ENCODE results near the gene ASB2. TPM values are rescaled to one million over a fixed set of nuclear protein-coding genes. Genes with fewer than 3 reads are reported as not detected.

ASB2 gene
- total RNA-seq, 1 donor from 2014 or later = 58.6 TPM

DNA sequence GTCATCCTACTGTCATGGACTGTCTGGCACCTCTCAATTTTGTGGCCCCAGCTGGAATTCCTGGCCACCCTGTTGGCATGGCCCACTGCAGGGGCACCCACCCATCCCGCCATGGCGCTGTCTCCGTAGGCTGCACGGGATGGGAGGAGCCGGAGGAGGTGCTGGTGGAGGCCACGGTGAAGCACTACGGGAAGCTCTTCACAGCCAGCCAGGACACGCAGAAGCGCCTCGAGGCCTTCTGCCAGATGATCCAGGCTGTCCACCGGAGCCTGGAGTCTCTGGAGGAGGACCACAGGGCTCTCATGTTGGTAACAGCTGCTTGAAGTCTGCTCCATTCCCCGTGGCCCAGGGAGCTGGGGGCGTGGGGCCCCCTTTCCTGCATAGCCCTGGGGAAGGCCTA lies 24.6 kb upstream of the ASB2 start:
- Histone ChIP-seq H3K36me3 (no peaks in the 10 kb centered on the region), H3K4me3 (no peak overlapping the region), H3K9me3 (no peaks in the 10 kb centered on the region), H3K27me3 (no peaks in the 10 kb centered on the region), H3K27ac (no peak overlapping the region), H3K4me1 (peaks cover under 1 to 17% of the 10 kb centered on the region in 2 donors)
- TF ChIP-seq, protein P1, sequence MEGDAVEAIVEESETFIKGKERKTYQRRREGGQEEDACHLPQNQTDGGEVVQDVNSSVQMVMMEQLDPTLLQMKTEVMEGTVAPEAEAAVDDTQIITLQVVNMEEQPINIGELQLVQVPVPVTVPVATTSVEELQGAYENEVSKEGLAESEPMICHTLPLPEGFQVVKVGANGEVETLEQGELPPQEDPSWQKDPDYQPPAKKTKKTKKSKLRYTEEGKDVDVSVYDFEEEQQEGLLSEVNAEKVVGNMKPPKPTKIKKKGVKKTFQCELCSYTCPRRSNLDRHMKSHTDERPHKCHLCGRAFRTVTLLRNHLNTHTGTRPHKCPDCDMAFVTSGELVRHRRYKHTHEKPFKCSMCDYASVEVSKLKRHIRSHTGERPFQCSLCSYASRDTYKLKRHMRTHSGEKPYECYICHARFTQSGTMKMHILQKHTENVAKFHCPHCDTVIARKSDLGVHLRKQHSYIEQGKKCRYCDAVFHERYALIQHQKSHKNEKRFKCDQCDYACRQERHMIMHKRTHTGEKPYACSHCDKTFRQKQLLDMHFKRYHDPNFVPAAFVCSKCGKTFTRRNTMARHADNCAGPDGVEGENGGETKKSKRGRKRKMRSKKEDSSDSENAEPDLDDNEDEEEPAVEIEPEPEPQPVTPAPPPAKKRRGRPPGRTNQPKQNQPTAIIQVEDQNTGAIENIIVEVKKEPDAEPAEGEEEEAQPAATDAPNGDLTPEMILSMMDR (IDR thresholded peaks at IDR 0.05) = no peak
- intact Hi-C loops (cut with DNase I) = loop anchor here (1.0 to 10.0 kb wide), 2 partner anchors 62 to 206 kb away; no protein-coding TSS in a partner anchor
- DNase-seq (ENCODE audit: low spot score in 2 of 2) = no peak

DNA sequence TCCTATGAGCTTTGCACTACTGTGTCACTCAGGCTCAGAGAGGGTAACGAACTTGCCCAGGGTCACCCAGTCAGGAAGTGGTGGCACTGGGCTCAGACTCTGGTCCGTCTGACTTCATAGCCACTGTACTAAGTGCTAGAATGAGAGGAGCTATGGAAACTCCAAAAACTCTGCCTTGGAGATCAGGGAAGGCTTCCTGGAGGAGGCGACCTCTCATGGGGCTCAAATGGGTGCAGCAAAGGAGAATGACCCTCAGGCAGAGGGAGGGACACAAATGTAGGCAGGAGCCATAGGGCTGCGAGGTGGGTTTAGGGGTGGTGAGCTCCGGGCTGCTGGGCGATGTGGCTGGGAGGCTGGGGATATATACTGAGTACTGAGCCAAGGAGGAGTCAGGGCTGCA lies 23.9 kb upstream of the ASB2 start:
- DNase-seq (ENCODE audit: low spot score in 2 of 2) = no peak
- TF ChIP-seq, protein P1 (IDR thresholded peaks at IDR 0.05) = no peak
- H3K4me1 ChIP-seq = peaks cover 8 to 24% of the 10 kb centered on the region in 2 donors
- no peak overlapping the region for H3K4me3 ChIP-seq
- no peaks in the 10 kb centered on the region for H3K9me3 ChIP-seq
- intact Hi-C loops (cut with DNase I) = loop anchor here (10.0 kb wide), 1 partner anchor 205 kb away; no protein-coding TSS in a partner anchor
- no peaks in the 10 kb centered on the region for H3K36me3 ChIP-seq
- H3K27ac ChIP-seq = no peak overlapping the region
- no peaks in the 10 kb centered on the region for H3K27me3 ChIP-seq

DNA sequence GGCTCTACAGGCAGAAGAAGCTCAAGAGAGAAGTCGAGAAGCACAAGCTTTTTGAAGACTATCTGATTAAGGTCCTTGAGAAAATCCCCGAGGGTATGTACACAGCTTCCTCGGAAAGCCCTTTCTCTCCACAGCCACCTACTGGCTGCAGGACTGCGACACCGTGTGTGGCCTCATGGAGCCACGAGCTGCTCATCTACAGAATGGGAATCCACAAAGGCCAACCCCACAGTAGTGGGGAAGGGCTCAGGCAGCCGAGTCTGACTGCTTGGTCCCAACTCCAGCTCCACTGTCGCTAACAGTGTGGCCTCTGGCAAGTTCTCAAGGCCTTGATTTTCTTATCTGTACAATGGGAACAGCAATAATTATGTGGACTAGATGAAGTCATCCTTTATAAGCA lies 23.2 kb upstream of the ASB2 start:
- DNase-seq (ENCODE audit: low spot score in 2 of 2) = no peak
- Histone ChIP-seq H3K9me3 (no peaks in the 10 kb centered on the region), H3K4me3 (no peak overlapping the region), H3K27me3 (no peaks in the 10 kb centered on the region), H3K4me1 (peaks cover 9 to 28% of the 10 kb centered on the region in 2 donors), H3K36me3 (no peaks in the 10 kb centered on the region), H3K27ac (no peak overlapping the region)
- intact Hi-C loops (cut with DNase I) = no loop called here
- TF ChIP-seq, protein P1 (IDR thresholded peaks at IDR 0.05) = no peak

DNA sequence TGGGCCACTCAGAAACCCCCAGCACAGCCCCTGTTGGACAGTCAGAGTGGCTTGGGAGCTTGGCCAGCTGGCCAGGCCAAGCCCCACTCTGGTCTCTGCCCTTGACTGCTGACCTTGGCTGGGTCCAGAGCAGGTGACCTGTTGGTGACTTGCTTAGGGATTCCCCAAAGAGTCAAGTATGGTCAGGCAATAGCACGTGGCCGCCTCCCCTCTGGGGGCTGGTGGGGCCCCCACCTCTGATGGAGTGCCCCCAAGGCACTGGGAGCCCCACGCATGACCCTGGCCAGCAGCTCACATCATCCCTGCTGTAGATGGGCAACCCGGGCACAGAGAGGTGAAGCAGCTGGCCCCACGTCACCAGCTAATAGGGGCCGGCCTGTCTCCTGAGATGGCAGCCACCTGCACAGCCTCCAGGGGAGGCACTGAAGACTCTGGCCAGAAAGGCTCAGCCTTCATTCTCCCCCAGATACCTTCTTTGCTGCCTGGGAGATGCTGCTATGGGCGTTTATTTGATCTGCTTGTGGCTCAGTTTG lies 22.6 kb upstream of the ASB2 start:
- Histone ChIP-seq H3K36me3 (no peaks in the 10 kb centered on the region), H3K4me1 (peaks cover 9 to 30% of the 10 kb centered on the region in 2 donors), H3K27me3 (no peaks in the 10 kb centered on the region), H3K27ac (no peak overlapping the region), H3K9me3 (no peaks in the 10 kb centered on the region), H3K4me3 (no peak overlapping the region)
- intact Hi-C loops (cut with DNase I) = no loop called here
- TF ChIP-seq, protein P1 (IDR thresholded peaks at IDR 0.05) = no peak
- no peak for DNase-seq (ENCODE audit: low spot score in 2 of 2)

DNA sequence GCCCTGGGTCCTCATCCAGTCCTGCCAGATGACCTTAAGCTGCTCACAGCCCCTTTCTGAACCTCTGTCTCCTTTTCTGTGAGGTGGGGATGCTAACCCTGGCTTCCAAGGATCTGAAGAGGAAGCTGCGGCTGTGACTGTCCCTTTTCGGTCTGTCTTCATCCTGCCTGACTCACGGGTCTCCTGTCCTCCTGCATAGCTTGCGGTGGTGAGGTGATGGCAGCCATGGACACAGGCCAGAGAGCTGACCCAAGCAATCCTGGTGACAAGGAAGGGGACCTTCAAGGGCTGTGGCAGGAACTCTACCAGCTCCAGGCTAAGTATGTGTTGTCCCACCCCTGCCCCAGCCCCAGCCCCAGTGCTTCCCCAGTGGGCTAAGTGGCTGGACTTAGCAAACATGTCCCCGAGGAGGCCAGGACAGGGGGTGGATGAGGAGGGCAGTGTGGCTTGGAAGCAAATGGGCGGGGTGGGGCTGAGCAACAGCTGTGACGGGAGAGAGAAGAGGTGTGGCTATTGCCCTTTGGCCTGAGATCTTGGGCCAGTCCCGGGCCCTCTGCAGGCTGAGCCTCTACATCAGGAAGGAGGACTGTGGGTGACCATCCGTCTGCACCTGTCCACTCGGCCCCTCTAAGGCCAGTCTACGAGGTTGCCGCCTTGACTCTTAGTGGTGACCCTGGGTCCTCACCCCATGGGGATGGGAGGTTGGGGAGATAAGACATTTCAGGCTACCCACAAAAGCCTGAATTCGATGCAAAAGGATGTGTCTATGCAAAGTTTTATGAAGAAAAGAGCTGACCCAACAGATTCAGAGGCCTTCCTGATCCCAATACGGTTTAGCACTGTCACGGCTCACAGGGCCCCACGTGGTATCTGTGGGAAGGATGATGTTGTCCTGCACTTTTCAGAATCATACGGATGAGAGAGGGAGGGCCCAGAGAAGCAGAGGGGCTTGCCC lies 21.8 kb upstream of the ASB2 start:
- TF ChIP-seq, protein P1 (IDR thresholded peaks at IDR 0.05) = no peak
- H3K27me3 ChIP-seq = no peaks in the 10 kb centered on the region
- no peaks in the 10 kb centered on the region for H3K9me3 ChIP-seq
- H3K27ac ChIP-seq = peak overlapping the region; percentile 2 to 96
- peaks cover 9 to 30% of the 10 kb centered on the region in 2 donors for H3K4me1 ChIP-seq
- H3K4me3 ChIP-seq = no peak overlapping the region
- intact Hi-C loops (cut with DNase I) = no loop called here
- no peak for DNase-seq (ENCODE audit: low spot score in 2 of 2)
- no peaks in the 10 kb centered on the region for H3K36me3 ChIP-seq

Data from ascending aorta (tissue), 2 donors.